HUES6 (cell line): ENCODE measurements around the gene SF1.

Experiments
- H3K27ac ChIP-seq: 2 replicates; pipeline ENCODE4 v1.7.0; 2013; ENCODE audit warnings: low read depth, mild to moderate bottlenecking, low read length, inconsistent platforms
- H3K27me3 ChIP-seq: 2 replicates; pipeline ENCODE4 v1.6.1; 2013; ENCODE audit warnings: low read length; ENCODE audit not compliant: control insufficient read depth, insufficient read depth
- H3K36me3 ChIP-seq: 2 replicates; pipeline ENCODE4 v1.6.1; 2013; ENCODE audit warnings: low read length; ENCODE audit not compliant: control insufficient read depth, insufficient read depth
- H3K4me1 ChIP-seq: 2 replicates; pipeline ENCODE4 v1.6.1; 2013; ENCODE audit warnings: low read length; ENCODE audit not compliant: control insufficient read depth, insufficient read depth
- H3K4me3 ChIP-seq: 2 replicates; pipeline ENCODE4 v1.5.1; 2013; ENCODE audit warnings: low read depth, low read length
- H3K9ac ChIP-seq: one replicate; pipeline ENCODE4 v1.6.1; 2013; ENCODE audit warnings: mild to moderate bottlenecking, low read length
- H3K9me3 ChIP-seq: 2 replicates; pipeline ENCODE4 v1.6.1; 2013; ENCODE audit warnings: low read depth, low read length; ENCODE audit not compliant: control insufficient read depth, insufficient read depth

Gene SF1

GRCh38 chr11:64758330-64759079, 19.8 kb downstream of the SF1 start:
- Histone ChIP-seq H3K4me1 (peaks cover 45% of the 10 kb centered on the region), H3K4me3 (no peak overlapping the region), H3K27me3 (no peaks in the 10 kb centered on the region), H3K36me3 (peaks cover 5% of the 10 kb centered on the region; the same call in 1 of the 2 replicates), H3K9ac (no peak overlapping the region), H3K9me3 (no peaks in the 10 kb centered on the region), H3K27ac (no peak overlapping the region)

- Histone ChIP-seq H3K9ac (no peak overlapping the region), H3K36me3 (0 out of 2 replicates have a peak, but pooled peaks cover under 1% of the 10 kb centered on the region), H3K4me3 (no peak overlapping the region), H3K9me3 (no peaks in the 10 kb centered on the region), H3K27ac (no peak overlapping the region), H3K27me3 (no peaks in the 10 kb centered on the region), H3K4me1 (peaks cover 37% of the 10 kb centered on the region)
Observed at GRCh38 chr11:64757549-64758329, 20.6 kb downstream of the SF1 start.

GRCh38 chr11:64755681-64756361, 22.5 kb downstream of the SF1 start:
- Histone ChIP-seq H3K36me3 (no peaks in the 10 kb centered on the region), H3K27me3 (no peaks in the 10 kb centered on the region), H3K4me1 (peaks cover 21% of the 10 kb centered on the region), H3K4me3 (no peak overlapping the region), H3K27ac (no peak overlapping the region), H3K9me3 (no peaks in the 10 kb centered on the region), H3K9ac (no peak overlapping the region)

- Histone ChIP-seq H3K9me3 (no peaks in the 10 kb centered on the region), H3K27ac (no peak overlapping the region), H3K4me1 (peaks cover 14% of the 10 kb centered on the region), H3K27me3 (no peaks in the 10 kb centered on the region), H3K36me3 (no peaks in the 10 kb centered on the region), H3K9ac (no peak overlapping the region), H3K4me3 (no peak overlapping the region)
Observed at GRCh38 chr11:64754919-64755662, 23.3 kb downstream of the SF1 start.

- peaks cover 6% of the 10 kb centered on the region for H3K4me1 ChIP-seq
- no peak overlapping the region for H3K27ac ChIP-seq
- no peaks in the 10 kb centered on the region for H3K9me3 ChIP-seq
- no peak overlapping the region for H3K9ac ChIP-seq
- no peaks in the 10 kb centered on the region for H3K36me3 ChIP-seq
- no peak overlapping the region for H3K4me3 ChIP-seq
- no peaks in the 10 kb centered on the region for H3K27me3 ChIP-seq
Observed at GRCh38 chr11:64754124-64754918, 24.0 kb downstream of the SF1 start.

GRCh38 chr11:64753380-64754123, 24.8 kb downstream of the SF1 start:
- no peaks in the 10 kb centered on the region for H3K9me3 ChIP-seq
- no peaks in the 10 kb centered on the region for H3K36me3 ChIP-seq
- peaks cover 4% of the 10 kb centered on the region for H3K4me1 ChIP-seq
- no peak overlapping the region for H3K27ac ChIP-seq
- H3K27me3 ChIP-seq: no peaks in the 10 kb centered on the region
- H3K9ac ChIP-seq: no peak overlapping the region
- no peak overlapping the region for H3K4me3 ChIP-seq

- no peaks in the 10 kb centered on the region for H3K36me3 ChIP-seq
- H3K4me1 ChIP-seq: peaks cover 4% of the 10 kb centered on the region
Observed at GRCh38 chr11:64753019-64753379, 25.3 kb downstream of the SF1 start.

GRCh38 chr11:64752175-64752970, 26.0 kb downstream of the SF1 start:
- H3K9ac ChIP-seq: no peak overlapping the region
- H3K9me3 ChIP-seq: no peaks in the 10 kb centered on the region
- H3K36me3 ChIP-seq: no peaks in the 10 kb centered on the region
- no peak overlapping the region for H3K4me3 ChIP-seq
- no peak overlapping the region for H3K27ac ChIP-seq
- no peaks in the 10 kb centered on the region for H3K27me3 ChIP-seq
- H3K4me1 ChIP-seq: peaks cover 4% of the 10 kb centered on the region

More at GRCh38 chr11:64753019-64753379, 25.3 kb downstream of the SF1 start:
- Histone ChIP-seq H3K9ac (no peak overlapping the region), H3K9me3 (no peaks in the 10 kb centered on the region), H3K4me3 (no peak overlapping the region), H3K27ac (no peak overlapping the region), H3K27me3 (no peaks in the 10 kb centered on the region)

- H3K4me1 ChIP-seq: peaks cover 4% of the 10 kb centered on the region
- H3K36me3 ChIP-seq: no peaks in the 10 kb centered on the region
- peaks cover 4% of the 10 kb centered on the region; the same call in 1 of the 2 replicates for H3K27me3 ChIP-seq
- no peak overlapping the region for H3K9ac ChIP-seq
- H3K27ac ChIP-seq: no peak overlapping the region
- no peaks in the 10 kb centered on the region for H3K9me3 ChIP-seq
- no peak overlapping the region for H3K4me3 ChIP-seq
Observed at GRCh38 chr11:64751580-64751979, 26.8 kb downstream of the SF1 start.
